Neural progenitor cell (in vitro differentiated cells): ENCODE data around the gene RAMP1. TPM values are rescaled to one million over a fixed set of nuclear protein-coding genes. Genes with fewer than 3 reads are reported as not detected.
A peak's percentile ranks its signal among the peaks of the same experiment; 100 is the strongest.
"Not testable (repeated sequence)": the region's sequence is repeated elsewhere in the genome, so short reads cannot be mapped to it uniquely, and the experiment has no call there.

Source experiments
- DNase-seq: peaks from one replicate; pipeline ENCODE4 v3.0.0-alpha.2; 2016; ENCODE audit warnings: low spot score
- H2AFZ ChIP-seq: fragments of 200-600 bp; sonication (generic); replicated peaks from 2 replicates; pipeline ENCODE4 v1.6.1; 2016; ENCODE audit warnings: antibody characterized with exemption
- H3F3A ChIP-seq: fragments of 200-600 bp; sonication (generic); 2 replicates; pipeline ENCODE4 v1.6.1; 2016; ENCODE audit warnings: antibody characterized with exemption, low read depth
- H3K27ac ChIP-seq: fragments of 200-600 bp; sonication (generic); 2 replicates; pipeline ENCODE4 v1.5.1; 2016; ENCODE audit warnings: mild to moderate bottlenecking
- H3K27me3 ChIP-seq: fragments of 200-600 bp; sonication (generic); 2 replicates; pipeline ENCODE4 v1.6.1; 2016; ENCODE audit warnings: mild to moderate bottlenecking, moderate library complexity
- H3K36me3 ChIP-seq: fragments of 200-600 bp; sonication (generic); 2 replicates; pipeline ENCODE4 v1.5.1; 2016
- H3K4me1 ChIP-seq: fragments of 200-600 bp; sonication (generic); 2 replicates; pipeline ENCODE4 v1.6.1; 2016; ENCODE audit warnings: mixed run types
- H3K4me2 ChIP-seq: fragments of 200-600 bp; sonication (generic); 2 replicates; pipeline ENCODE4 v1.6.1; 2016
- H3K4me3 ChIP-seq: fragments of 200-600 bp; sonication (generic); 2 replicates; pipeline ENCODE4 v1.5.1; 2016
- H3K79me2 ChIP-seq: fragments of 200-600 bp; sonication (generic); 2 replicates; pipeline ENCODE4 v1.6.1; 2016; ENCODE audit warnings: low read depth
- H3K9ac ChIP-seq: fragments of 200-600 bp; sonication (generic); 2 replicates; pipeline ENCODE4 v1.6.1; 2016
- H3K9me3 ChIP-seq: fragments of 200-600 bp; sonication (generic); 2 replicates; pipeline ENCODE4 v1.5.1; 2016; ENCODE audit warnings: low read depth
- H4K20me1 ChIP-seq: fragments of 200-600 bp; sonication (generic); 2 replicates; pipeline ENCODE4 v1.6.1; 2016; ENCODE audit warnings: low read depth
- H3K27ac Mint-ChIP-seq: 3 replicates; pipeline ENCODE4 v1.8.0; 2021; ENCODE audit warnings: mixed read lengths
- H3K27me3 Mint-ChIP-seq: 2 replicates; pipeline ENCODE4 v1.8.0; 2022; ENCODE audit warnings: low read depth, mild to moderate bottlenecking, inconsistent platforms, moderate library complexity, mixed read lengths; ENCODE audit not compliant: insufficient read depth
- H3K36me3 Mint-ChIP-seq: 3 replicates; pipeline ENCODE4 v1.8.0; 2021; ENCODE audit warnings: mixed read lengths
- H3K4me1 Mint-ChIP-seq: 3 replicates; pipeline ENCODE4 v1.8.0; 2021; ENCODE audit warnings: mixed read lengths
- H3K4me3 Mint-ChIP-seq: 3 replicates; pipeline ENCODE4 v1.8.0; 2021; ENCODE audit warnings: mild to moderate bottlenecking, moderate library complexity, mixed read lengths
- H3K9me3 Mint-ChIP-seq: 3 replicates; pipeline ENCODE4 v1.8.0; 2020; ENCODE audit warnings: mixed read lengths
- CTCF ChIP-seq: fragments of 200-600 bp; sonication (generic); IDR thresholded peaks from 2 replicates; pipeline ENCODE4 v1.5.1; 2017; ENCODE audit warnings: antibody characterized with exemption, mild to moderate bottlenecking
- EZH2 ChIP-seq: fragments of 200-600 bp; sonication (generic); IDR thresholded peaks from 2 replicates; pipeline ENCODE4 v1.6.1; 2017; ENCODE audit warnings: antibody characterized with exemption, mild to moderate bottlenecking, moderate library complexity
- EZH2phosphoT487 ChIP-seq: fragments of 200-600 bp; sonication (generic); IDR thresholded peaks from 2 replicates; pipeline ENCODE4 v1.6.1; 2017; ENCODE audit warnings: antibody characterized with exemption
- total RNA-seq: library from RNA; depleted of rRNA; stranded (reverse); fragments of >200 nt; gene quantifications from 2 replicates; pipeline ENCODE4 v1.2.3, GENCODE V29; 2015; ENCODE audit warnings: low replicate concordance

RAMP1 gene
- total RNA-seq, 1 donor from 2014 or later, result not detected

GRCh38 chr2:237943395-237944094 lies 84.1 kb downstream of the RAMP1 start:
- H3K4me2 ChIP-seq, result no peak overlapping the region
- DNase-seq, result no peak
- TF ChIP-seq EZH2phosphoT487 (no peak), EZH2 (no peak), CTCF (no peak)
- no peaks in the 10 kb centered on the region for H3K4me1 ChIP-seq
- H3K27ac ChIP-seq, result no peak overlapping the region
- H3K4me3 ChIP-seq, result no peak overlapping the region
- H3K9me3 ChIP-seq, result no peaks in the 10 kb centered on the region
- H2AFZ ChIP-seq, result no peak overlapping the region
- Mint-ChIP-seq H3K4me1 (no peaks in the 10 kb centered on the region), H3K27me3 (peaks cover 15% of the 10 kb centered on the region), H3K9me3 (peaks cover 16% of the 10 kb centered on the region), H3K4me3 (no peak overlapping the region), H3K36me3 (no peaks in the 10 kb centered on the region), H3K27ac (no peak overlapping the region)
- no peaks in the 10 kb centered on the region for H3F3A ChIP-seq
- no peak overlapping the region for H3K9ac ChIP-seq
- H3K27me3 ChIP-seq, result no peaks in the 10 kb centered on the region
- H4K20me1 ChIP-seq, result no peaks in the 10 kb centered on the region
- H3K36me3 ChIP-seq, result no peaks in the 10 kb centered on the region
- no peaks in the 10 kb centered on the region for H3K79me2 ChIP-seq

DNA sequence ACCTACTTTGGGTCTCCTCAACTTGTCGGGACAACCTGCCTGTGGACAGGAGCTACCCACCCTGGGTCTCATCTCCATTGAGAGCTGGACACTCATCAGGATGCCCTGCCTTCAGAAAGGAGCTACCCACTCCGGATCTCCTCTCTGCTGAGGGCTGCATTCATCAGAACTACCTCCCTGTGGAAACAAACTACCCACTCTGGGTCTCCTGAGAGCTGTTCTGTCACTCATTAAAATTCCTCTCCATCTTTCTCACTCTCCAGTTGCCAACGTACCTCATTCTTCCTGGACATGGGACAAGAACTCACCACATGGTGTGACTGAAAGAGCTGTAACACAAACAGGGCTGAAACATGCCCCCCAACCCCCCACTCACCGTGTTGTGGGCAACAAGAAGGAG lies 84.9 kb downstream of the RAMP1 start:
- no peak overlapping the region for H3K27ac ChIP-seq
- no peaks in the 10 kb centered on the region for H3K36me3 ChIP-seq
- no peak overlapping the region for H3K4me2 ChIP-seq
- H3K9me3 ChIP-seq, result no peaks in the 10 kb centered on the region
- no peak overlapping the region for H3K4me3 ChIP-seq
- no peaks in the 10 kb centered on the region for H3K4me1 ChIP-seq
- Mint-ChIP-seq H3K9me3 (peaks cover 16% of the 10 kb centered on the region), H3K36me3 (no peaks in the 10 kb centered on the region), H3K4me1 (no peaks in the 10 kb centered on the region), H3K27me3 (peaks cover 16% of the 10 kb centered on the region), H3K4me3 (no peak overlapping the region), H3K27ac (peak overlapping the region; percentile 28)
- no peak for DNase-seq
- H3K27me3 ChIP-seq, result no peaks in the 10 kb centered on the region
- H4K20me1 ChIP-seq, result no peaks in the 10 kb centered on the region
- H3F3A ChIP-seq, result no peaks in the 10 kb centered on the region
- H3K79me2 ChIP-seq, result no peaks in the 10 kb centered on the region
- H3K9ac ChIP-seq, result no peak overlapping the region
- H2AFZ ChIP-seq, result no peak overlapping the region
- TF ChIP-seq EZH2phosphoT487 (no peak), EZH2 (no peak), CTCF (no peak)

- Mint-ChIP-seq H3K27me3 (peaks cover 15% of the 10 kb centered on the region), H3K9me3 (peaks cover 16% of the 10 kb centered on the region), H3K36me3 (no peaks in the 10 kb centered on the region), H3K4me1 (no peaks in the 10 kb centered on the region), H3K4me3 (no peak overlapping the region), H3K27ac (no peak overlapping the region)
- Histone ChIP-seq H3K9me3 (no peaks in the 10 kb centered on the region), H3K27ac (no peak overlapping the region), H3K36me3 (no peaks in the 10 kb centered on the region), H3K4me2 (no peak overlapping the region), H2AFZ (no peak overlapping the region), H3K4me1 (no peaks in the 10 kb centered on the region), H3K27me3 (no peaks in the 10 kb centered on the region), H4K20me1 (no peaks in the 10 kb centered on the region), H3K4me3 (no peak overlapping the region), H3K9ac (no peak overlapping the region), H3K79me2 (no peaks in the 10 kb centered on the region), H3F3A (no peaks in the 10 kb centered on the region)
- no peak for TF ChIP-seq EZH2phosphoT487
- no peak for TF ChIP-seq EZH2
- TF ChIP-seq CTCF, result no peak
- no peak for DNase-seq
Measured at GRCh38 chr2:237946423-237946822, 87.0 kb downstream of the RAMP1 start.

DNA sequence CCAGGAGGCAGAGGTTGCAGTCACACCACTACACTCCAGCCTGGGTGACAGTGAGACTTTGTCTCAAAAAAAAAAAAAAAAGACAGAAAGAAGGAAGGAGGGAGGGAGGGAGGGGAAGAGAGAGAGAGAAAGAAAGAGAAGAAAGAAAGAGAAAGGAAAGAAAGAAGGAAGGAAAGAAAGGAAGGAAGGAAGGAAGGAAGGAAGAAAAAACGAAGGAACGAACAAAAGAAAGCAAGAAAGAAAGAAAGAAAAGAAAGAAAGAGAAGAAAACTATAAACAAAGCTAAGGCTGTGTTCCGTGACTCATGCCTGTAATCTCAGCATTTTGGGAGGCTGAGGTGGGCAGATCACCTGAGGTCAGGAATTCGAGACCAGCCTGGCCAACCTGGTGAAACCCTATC lies 91.9 kb downstream of the RAMP1 start:
- not testable (repeated sequence) for H3K9ac ChIP-seq, H3K9me3 ChIP-seq, H4K20me1 ChIP-seq, H2AFZ ChIP-seq, H3K36me3 ChIP-seq, H3K27ac Mint-ChIP-seq, H3K4me3 ChIP-seq, H3K36me3 Mint-ChIP-seq, DNase-seq, H3F3A ChIP-seq, H3K4me2 ChIP-seq, H3K4me3 Mint-ChIP-seq, H3K27ac ChIP-seq, H3K4me1 Mint-ChIP-seq, H3K4me1 ChIP-seq, H3K79me2 ChIP-seq, H3K27me3 Mint-ChIP-seq, H3K9me3 Mint-ChIP-seq
- H3K27me3 ChIP-seq, result peaks cover 23% of the 10 kb centered on the region
